ENCODE results near the gene SLC8A1.

The SLC8A1 gene

DNA sequence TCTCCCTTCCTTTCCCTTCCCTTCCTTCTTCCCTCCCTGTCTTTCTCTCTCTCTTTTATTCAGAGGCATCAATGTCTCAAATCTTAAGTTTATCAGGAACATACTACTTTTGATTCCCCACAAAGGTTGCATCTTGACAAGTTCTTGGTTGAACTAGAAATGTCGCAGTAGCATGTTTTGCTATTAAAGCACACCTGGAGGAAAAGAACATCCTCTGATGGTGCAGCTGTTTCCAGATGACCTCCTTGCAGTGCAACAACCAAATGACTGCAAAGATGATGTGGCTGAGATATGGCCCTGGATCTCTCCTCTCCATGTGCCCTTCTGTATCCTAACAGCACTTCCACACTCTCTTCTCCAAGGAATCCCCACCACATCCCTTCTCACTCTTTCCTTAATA is 127.2 kb downstream of the SLC8A1 start:
- Histone ChIP-seq H3K9me3 (no peaks in the 10 kb centered on the region), H3K36me3 (no peaks in the 10 kb centered on the region), H3K4me3 (ENCODE audit: low read depth in 1 of 2, low read length in 1 of 2) (no peak overlapping the region), H3K27me3 (no peaks in the 10 kb centered on the region), H3K4me1 (ENCODE audit: control insufficient read depth in 1 of 2, insufficient read depth in 1 of 2, low read depth in 1 of 2, low read length in 1 of 2) (no peaks in the 10 kb centered on the region), H3K27ac (no peak overlapping the region)
- no peak for TF ChIP-seq CTCF (IDR thresholded peaks at IDR 0.05)

GRCh38 chr2:40321822-40322221 is 130.1 kb downstream of the SLC8A1 start:
- no peaks in the 10 kb centered on the region for H3K27me3 ChIP-seq
- no peak for TF ChIP-seq CTCF (IDR thresholded peaks at IDR 0.05)

DNA sequence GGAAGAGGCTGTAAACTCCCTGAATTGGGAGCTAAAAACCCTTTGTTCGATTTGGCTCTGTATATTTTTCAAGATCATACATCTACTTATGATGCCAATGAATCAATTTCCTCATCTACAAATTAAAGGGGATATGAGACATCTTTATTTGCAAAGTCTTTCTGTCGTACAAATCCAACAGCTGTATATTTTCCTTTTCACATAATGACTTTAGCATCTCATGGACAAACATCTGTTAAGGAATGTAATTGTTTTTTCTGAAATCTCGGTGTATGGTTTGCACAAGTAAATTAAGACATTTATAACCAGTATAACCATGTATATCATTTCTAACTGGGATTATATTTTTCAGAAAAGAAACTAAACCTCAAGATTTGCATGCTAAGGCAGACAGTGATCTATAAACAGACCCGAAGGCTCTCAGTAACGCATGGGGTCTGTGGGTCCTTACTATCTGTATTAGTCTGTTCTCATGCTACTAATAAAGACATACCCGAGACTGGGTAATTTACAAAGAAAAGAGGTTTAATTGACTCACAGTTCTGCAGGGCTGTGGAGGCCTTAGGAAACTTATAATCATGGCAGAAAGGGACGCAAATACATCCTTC is 130.8 kb downstream of the SLC8A1 start:
- Histone ChIP-seq H3K9me3 (no peaks in the 10 kb centered on the region), H3K4me3 (ENCODE audit: low read depth in 1 of 2, low read length in 1 of 2) (no peak overlapping the region), H3K36me3 (no peaks in the 10 kb centered on the region), H3K4me1 (ENCODE audit: control insufficient read depth in 1 of 2, insufficient read depth in 1 of 2, low read depth in 1 of 2, low read length in 1 of 2) (no peaks in the 10 kb centered on the region), H3K27ac (no peak overlapping the region), H3K27me3 (no peaks in the 10 kb centered on the region)
- TF ChIP-seq CTCF (IDR thresholded peaks at IDR 0.05) = no peak

More at GRCh38 chr2:40321822-40322221, 130.1 kb downstream of the SLC8A1 start:
- H3K4me3 ChIP-seq (ENCODE audit: low read depth in 1 of 2, low read length in 1 of 2) = no peak overlapping the region
- no peaks in the 10 kb centered on the region for H3K9me3 ChIP-seq
- no peaks in the 10 kb centered on the region for H3K4me1 ChIP-seq (ENCODE audit: control insufficient read depth in 1 of 2, insufficient read depth in 1 of 2, low read depth in 1 of 2, low read length in 1 of 2)
- H3K36me3 ChIP-seq = no peaks in the 10 kb centered on the region
- no peak overlapping the region for H3K27ac ChIP-seq

DNA sequence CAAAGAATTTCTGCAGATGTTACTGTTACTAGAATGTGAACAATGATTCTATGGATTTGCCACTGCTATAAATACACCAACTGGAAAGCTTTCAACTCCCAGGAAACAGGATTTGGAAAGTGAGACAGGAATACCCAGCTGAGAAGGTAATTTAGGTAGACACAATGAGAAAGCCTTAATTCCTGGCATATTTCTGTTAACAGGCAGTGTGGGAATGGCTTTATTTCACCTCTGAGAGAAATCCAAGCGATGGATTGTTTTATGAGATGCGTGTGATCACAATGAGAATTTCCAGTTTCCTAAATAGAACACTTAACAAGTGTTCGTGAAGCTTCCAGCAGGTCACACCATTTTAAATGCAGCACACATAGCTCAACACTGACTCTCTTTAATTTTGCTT is 133.0 kb downstream of the SLC8A1 start:
- H3K4me3 ChIP-seq (ENCODE audit: low read depth in 1 of 2, low read length in 1 of 2) = no peak overlapping the region
- H3K27me3 ChIP-seq = no peaks in the 10 kb centered on the region
- H3K9me3 ChIP-seq = no peaks in the 10 kb centered on the region
- no peak overlapping the region for H3K27ac ChIP-seq
- TF ChIP-seq CTCF (IDR thresholded peaks at IDR 0.05) = no peak
- no peaks in the 10 kb centered on the region for H3K36me3 ChIP-seq
- H3K4me1 ChIP-seq (ENCODE audit: control insufficient read depth in 1 of 2, insufficient read depth in 1 of 2, low read depth in 1 of 2, low read length in 1 of 2) = no peaks in the 10 kb centered on the region

GRCh38 chr2:40317761-40318160 is 134.1 kb downstream of the SLC8A1 start:
- Histone ChIP-seq H3K9me3 (no peaks in the 10 kb centered on the region), H3K27ac (no peak overlapping the region), H3K36me3 (no peaks in the 10 kb centered on the region)

More at GRCh38 chr2:40317761-40318160, 134.1 kb downstream of the SLC8A1 start:
- Histone ChIP-seq H3K27me3 (no peaks in the 10 kb centered on the region), H3K4me1 (ENCODE audit: control insufficient read depth in 1 of 2, insufficient read depth in 1 of 2, low read depth in 1 of 2, low read length in 1 of 2) (no peaks in the 10 kb centered on the region), H3K4me3 (ENCODE audit: low read depth in 1 of 2, low read length in 1 of 2) (no peak overlapping the region)
- TF ChIP-seq CTCF (IDR thresholded peaks at IDR 0.05) = no peak
